ENCODE data around the gene STX3. TPM values are rescaled to one million over a fixed set of nuclear protein-coding genes. Genes with fewer than 3 reads are reported as not detected.

STX3 gene
- total and polyA plus RNA-seq, 2 of the 4 experiments (the other 2 are of a cell fraction) = 5.0 to 5.4 TPM

- H3K4ac ChIP-seq (ENCODE audit: low read depth, low read length) = no peak overlapping the region
- in situ Hi-C loops (cut with MboI; ENCODE audit: low sequenced_read_pairs) (no loop called here), dilution Hi-C loops (cut with HindIII; ENCODE audit: low sequenced_read_pairs, unreplicated experiment) (no loop called here), intact Hi-C loops (cut with micrococcal nuclease) (no loop called here)
- BruUV-seq (replicated peaks) = no TSS peak
- CTCF ChIA-PET = interaction anchor here (0.6 kb wide), 1 partner anchor 885 kb away, joined by 3 read pairs; no protein-coding TSS in a partner anchor
- no peak overlapping the region for H2BK5ac ChIP-seq (ENCODE audit: low read depth, low read length, poor library complexity, severe bottlenecking)
- no peak overlapping the region for H4K5ac ChIP-seq (ENCODE audit: low read depth, low read length)
- no peak overlapping the region for H2AK9ac ChIP-seq (replicated peaks; ENCODE audit: low read depth, low read length, poor library complexity)
- H3K18ac ChIP-seq (ENCODE audit: low read depth, low read length) = no peak overlapping the region
- no peak overlapping the region for H2BK15ac ChIP-seq (ENCODE audit: low read depth, low read length)
- no peaks in the 10 kb centered on the region for H3K27me3 ChIP-seq (ENCODE audit: control insufficient read depth, insufficient read depth, low read length)
- POLR2A ChIA-PET (ENCODE audit: unreplicated experiment) = no interaction called here
- peaks cover 0 to 14% of the 10 kb centered on the region in 2 experiments; a peak in 3 of 4 replicates for H3K79me1 ChIP-seq (ENCODE audit: low read depth in 1 of 2, low read length in 2 of 2)
- H2BK120ac ChIP-seq (ENCODE audit: low read depth, low read length) = no peak overlapping the region
- H3K9ac ChIP-seq (ENCODE audit: low read depth, low read length) = no peak overlapping the region
- no peak overlapping the region for H3K23ac ChIP-seq (ENCODE audit: low read depth, low read length)
- no CpG with 5 or more reads among the region's 1 CpG for WGBS, 2 experiments (ENCODE audit: extremely low coverage in 2 of 2, insufficient read length in 1 of 2)
- no peak overlapping the region for H3K4me2 ChIP-seq (ENCODE audit: low read depth, low read length)
- H3K9me1 ChIP-seq (ENCODE audit: insufficient read depth, low read length) = no peaks in the 10 kb centered on the region; the same call in 1 of the 2 replicates
- no peak overlapping the region for H3K56ac ChIP-seq (ENCODE audit: extremely low read depth, insufficient read depth, low read length)
- no peak overlapping the region for H2AK5ac ChIP-seq (ENCODE audit: low read depth, low read length)
- H3K9me3 ChIP-seq (ENCODE audit: control insufficient read depth, insufficient read depth, low read length) = no peaks in the 10 kb centered on the region
- DNase-seq (no peak), ATAC-seq (ENCODE audit: low read depth) (no peak)
- H4K8ac ChIP-seq (ENCODE audit: low read depth in 2 of 2, low read length in 2 of 2) = no peak overlapping the region
- TF ChIP-seq RCOR1 (IDR thresholded peaks at IDR 0.05; ENCODE audit: insufficient replicate concordance, low read length) (no peak), RAD21 (IDR thresholded peaks at IDR 0.05; ENCODE audit: low read length) (no peak), CTCF (conservative IDR thresholded peaks at IDR 0.05; ENCODE audit: low read depth, low read length) (no peak), MAFK (IDR thresholded peaks at IDR 0.05; ENCODE audit: low read depth, low read length) (no peak), CHD1 (IDR thresholded peaks at IDR 0.05; ENCODE audit: low read depth, low read length) (no peak), CEBPB (IDR thresholded peaks at IDR 0.05; ENCODE audit: low read depth, low read length) (no peak), POLR2A (IDR thresholded peaks at IDR 0.05; ENCODE audit: low read depth, low read length) (no peak), RFX5 (IDR thresholded peaks at IDR 0.05; ENCODE audit: low read depth, low read length) (no peak), NFE2L2 (IDR thresholded peaks at IDR 0.05; ENCODE audit: low read depth, low read length) (no peak), SMC3 (IDR thresholded peaks at IDR 0.05; ENCODE audit: low read depth, low read length) (no peak), USF2 (IDR thresholded peaks at IDR 0.05; ENCODE audit: low read depth, low read length) (no peak), MXI1 (IDR thresholded peaks at IDR 0.05; ENCODE audit: borderline replicate concordance, low read depth, low read length) (no peak), BHLHE40 (IDR thresholded peaks at IDR 0.05; ENCODE audit: low read depth, low read length) (no peak)
- H2AFZ ChIP-seq (replicated peaks; ENCODE audit: low read length, poor library complexity) = no peak overlapping the region
- no peak overlapping the region for H4K91ac ChIP-seq (ENCODE audit: insufficient read depth, low read depth, low read length)
- no peaks in the 10 kb centered on the region for H4K20me1 ChIP-seq (ENCODE audit: insufficient read depth, low read length)
- H3K14ac ChIP-seq (replicated peaks; ENCODE audit: low read depth, low read length) = no peak overlapping the region
- no peaks in the 10 kb centered on the region for H3K36me3 ChIP-seq (ENCODE audit: control insufficient read depth, insufficient read depth, low read length)
- H3K4me3 ChIP-seq (ENCODE audit: insufficient read depth, low read depth, low read length) = no peak overlapping the region
- peaks cover 3% of the 10 kb centered on the region; the same call in 1 of the 2 replicates for H3K4me1 ChIP-seq (ENCODE audit: control insufficient read depth, insufficient read depth, low read length)
- H3K27ac ChIP-seq (ENCODE audit: insufficient read depth, low read length) = no peak overlapping the region
- no peak overlapping the region for H2BK20ac ChIP-seq (ENCODE audit: low read depth, low read length)
Observed at GRCh38 chr11:59813364-59813763, 58.2 kb downstream of the STX3 start.
